HG03280 (cell line): ENCODE data around the gene CXCL8.
"Not testable (repeated sequence)": the region's sequence is repeated elsewhere in the genome, so short reads cannot be mapped to it uniquely, and the experiment has no call there.

Experiments
- ATAC-seq: cut with Tn5 transposase; IDR thresholded peaks from one replicate; pipeline ENCODE4 v1.9.1; 2021; ENCODE audit warnings: mild to moderate bottlenecking, moderate library complexity; ENCODE audit not compliant: unreplicated experiment

The CXCL8 gene

GRCh38 chr4:73740353-73740778 lies at the start of gene CXCL8:
TSS of gene CXCL8 (plus strand) at chr4:73740569. CDS start at chr4:73740659, 90 bp downstream.
- no peak for ATAC-seq

- not testable (repeated sequence) for ATAC-seq
These were observed 49.2 kb upstream of the CXCL8 start for GRCh38 chr4:73691201-73691600.

DNA sequence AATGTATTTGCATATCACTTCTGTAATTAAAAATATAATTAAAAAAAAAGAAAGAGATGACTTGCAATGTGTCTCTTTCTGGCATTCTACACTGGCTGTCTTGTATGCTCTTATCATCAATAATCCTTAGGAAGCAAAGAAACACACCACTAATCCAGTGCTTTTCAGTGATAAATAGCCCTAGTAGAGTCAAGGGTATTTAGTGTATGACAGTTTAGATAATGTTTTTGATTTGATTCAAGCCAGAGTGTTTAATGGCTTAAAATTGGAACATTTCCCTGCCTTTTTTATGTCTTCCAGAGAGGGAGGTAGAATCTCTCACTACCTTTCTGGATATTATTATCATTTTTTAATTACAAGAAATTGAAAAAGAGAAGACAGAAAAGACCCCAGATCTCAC lies 48.6 kb upstream of the CXCL8 start:
- no peak for ATAC-seq

DNA sequence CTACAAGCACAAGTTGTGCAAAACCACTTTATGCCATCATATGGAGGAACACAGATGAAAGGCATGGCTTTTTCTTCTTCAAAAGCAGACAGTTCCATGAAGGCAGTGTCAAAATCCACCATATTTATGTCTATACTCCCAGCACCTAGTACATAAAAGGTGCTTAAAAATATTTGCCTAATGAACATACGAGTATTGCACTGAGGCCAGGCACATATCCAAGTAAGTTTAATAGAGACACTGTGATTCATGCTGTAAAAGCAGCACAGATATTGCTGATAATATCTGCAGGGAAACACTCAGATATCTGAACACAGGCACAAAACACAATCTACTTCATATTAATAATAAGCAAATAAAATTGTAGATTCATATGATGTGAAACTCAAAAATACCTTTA lies 48.1 kb upstream of the CXCL8 start:
- no peak for ATAC-seq

GRCh38 chr4:73692701-73693100 lies 47.7 kb upstream of the CXCL8 start:
- no peak for ATAC-seq

DNA sequence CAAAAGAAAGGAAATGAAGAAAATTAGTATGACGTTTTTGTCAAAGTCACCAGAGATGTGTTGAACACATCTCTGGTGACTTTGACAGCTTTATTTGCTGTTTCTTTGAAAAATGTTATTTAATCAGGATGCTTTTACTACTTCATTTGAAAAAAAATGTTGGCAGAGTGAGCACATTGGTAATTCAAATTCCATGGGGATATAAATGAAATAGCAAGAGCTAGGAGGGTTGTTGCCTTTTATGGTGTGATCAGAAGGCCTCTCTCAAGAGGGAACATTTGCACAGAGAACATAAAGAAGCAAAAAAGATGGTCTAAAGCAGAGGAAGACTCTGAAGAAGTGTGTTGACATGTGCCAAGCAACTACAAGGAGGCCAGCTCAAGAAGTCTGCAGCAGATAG lies 46.6 kb upstream of the CXCL8 start:
- no peak for ATAC-seq

DNA sequence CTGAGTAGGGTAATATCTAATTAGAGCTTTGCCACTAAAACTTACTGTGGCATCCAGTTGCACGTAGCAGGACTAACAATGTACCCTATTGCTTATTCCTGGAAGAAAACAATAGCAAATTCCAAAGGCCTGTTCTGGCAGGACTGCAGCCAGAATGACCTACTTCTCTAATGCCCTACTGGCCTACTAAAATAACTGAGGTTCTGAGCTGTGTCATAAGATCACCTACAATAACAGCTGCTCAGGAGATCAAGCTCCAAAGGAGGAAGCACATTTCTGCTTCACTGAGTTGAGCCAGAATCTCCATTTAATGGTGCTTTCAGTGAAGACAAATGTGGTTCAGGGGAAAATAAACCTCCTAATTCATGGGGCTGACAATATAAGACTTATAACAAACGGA lies 42.2 kb upstream of the CXCL8 start:
- no peak for ATAC-seq

GRCh38 chr4:73701116-73701515 lies 39.3 kb upstream of the CXCL8 start:
- no peak for ATAC-seq

- ATAC-seq: no peak
These were observed 37.5 kb upstream of the CXCL8 start for GRCh38 chr4:73702796-73703287.

- ATAC-seq: no peak
These were observed 37.0 kb upstream of the CXCL8 start for GRCh38 chr4:73703320-73703719.

DNA sequence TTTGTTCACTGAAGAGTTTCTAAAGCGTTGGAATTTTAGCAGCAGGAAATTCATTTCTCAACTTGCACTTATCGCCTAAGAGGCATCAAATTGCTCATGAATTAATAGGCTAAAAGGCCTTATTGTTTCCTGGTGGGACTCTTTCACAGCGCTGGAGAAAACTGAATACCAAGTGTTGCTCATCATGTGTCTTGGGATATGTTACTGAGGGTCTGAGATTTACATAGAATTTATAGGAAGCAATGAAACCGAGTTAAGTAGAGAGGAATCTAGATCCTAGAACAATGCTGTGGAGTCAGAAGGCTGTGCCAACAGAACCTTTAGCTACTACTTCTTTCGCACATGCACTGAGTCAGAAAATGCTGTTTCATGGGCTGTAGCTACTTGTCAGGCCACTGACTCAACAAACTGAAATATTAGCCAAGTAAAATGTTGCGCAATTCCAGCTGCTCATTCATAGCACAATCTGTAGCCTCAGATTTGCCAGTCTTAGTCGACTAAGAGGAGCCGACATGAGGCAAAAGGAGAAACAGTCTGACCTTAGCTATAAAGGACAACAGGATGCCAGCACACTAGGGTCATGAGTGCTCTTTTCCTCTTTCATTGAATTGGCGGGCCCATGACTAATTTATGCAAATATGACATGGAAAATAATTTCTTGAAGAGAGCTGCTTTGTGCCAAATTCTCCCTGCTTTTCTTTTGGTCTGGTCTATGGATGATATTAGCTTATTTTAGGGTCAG lies 35.9 kb upstream of the CXCL8 start:
- ATAC-seq: no peak

- no peak for ATAC-seq
These were observed 35.3 kb upstream of the CXCL8 start for GRCh38 chr4:73705056-73705432.

- ATAC-seq: no peak
These were observed 34.6 kb upstream of the CXCL8 start for GRCh38 chr4:73705721-73706120.

DNA sequence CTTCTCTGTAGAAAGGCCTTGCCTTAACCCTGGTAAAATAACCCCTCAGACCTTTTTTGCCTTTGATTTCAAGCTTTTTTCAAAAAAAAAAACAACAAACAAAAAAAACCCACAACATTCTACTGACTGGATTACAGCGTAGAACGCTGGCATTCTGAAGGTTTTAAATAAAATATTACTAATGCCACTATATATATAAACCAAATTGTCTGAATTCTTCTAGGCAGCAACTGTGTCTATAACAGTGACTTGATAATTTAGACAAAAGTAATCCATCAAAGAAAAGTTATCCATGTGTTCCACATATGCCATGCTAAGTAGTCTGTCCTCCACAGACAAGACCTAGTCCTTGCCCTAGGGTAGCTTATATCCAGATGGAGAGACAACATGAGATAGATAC lies 33.6 kb upstream of the CXCL8 start:
- no peak for ATAC-seq

DNA sequence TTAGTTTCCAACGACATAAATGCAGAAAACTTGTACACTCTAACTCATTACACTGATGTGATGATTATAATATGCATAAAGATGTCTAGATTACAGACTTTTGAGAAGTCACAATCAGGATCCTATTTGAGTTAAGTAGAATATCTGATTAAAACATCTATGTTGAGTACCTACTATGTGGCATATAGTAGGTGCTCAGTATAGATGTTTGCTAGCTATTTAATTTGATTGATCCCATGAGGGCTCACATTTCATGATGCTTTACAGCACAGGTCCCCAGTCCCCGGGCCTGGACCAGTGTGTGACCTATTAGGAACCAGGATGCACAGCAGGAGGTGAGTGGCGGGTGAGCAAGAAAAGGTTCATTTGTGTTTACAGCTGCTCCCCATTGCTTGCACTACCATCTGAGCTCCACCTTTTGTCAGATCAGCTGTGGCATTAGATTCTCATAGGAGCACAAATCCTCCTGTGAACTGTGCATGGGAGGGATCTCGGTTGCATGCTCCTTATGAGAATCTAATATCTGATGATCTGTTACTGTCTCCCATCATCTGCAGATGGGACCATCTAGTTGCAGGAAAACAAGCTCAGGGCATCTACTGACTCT lies 33.0 kb upstream of the CXCL8 start:
- ATAC-seq: no peak

DNA sequence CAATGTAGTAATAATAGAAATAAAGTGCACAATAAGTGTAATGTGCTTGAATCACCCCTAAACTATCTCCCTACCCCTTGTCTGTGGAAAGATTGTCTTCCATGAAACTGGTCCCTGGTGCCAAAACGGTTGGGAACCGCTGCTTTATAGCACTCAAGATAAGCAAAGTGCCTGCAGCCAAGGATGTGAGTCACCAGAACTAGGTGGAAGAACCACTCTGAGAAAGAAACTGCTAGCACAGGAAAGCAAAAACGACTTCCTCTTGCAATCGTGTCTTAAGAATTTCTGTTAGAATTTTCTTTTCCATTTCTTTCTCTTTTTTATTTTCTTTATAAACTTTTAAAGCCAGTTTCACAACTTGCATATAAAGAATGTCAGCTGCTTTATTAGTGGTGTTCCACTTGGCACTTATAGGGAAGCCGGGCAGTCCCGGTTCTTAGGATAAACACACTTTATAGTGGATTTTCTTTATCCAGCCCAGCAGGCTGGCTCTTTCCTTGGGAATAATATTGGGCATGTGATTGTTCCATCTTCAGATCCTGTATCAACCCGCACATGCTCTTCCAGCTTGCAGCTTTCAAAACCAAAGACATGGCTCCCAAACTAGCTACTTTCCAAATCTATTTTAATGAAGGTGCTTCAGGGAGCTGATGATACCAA lies 32.3 kb upstream of the CXCL8 start:
- no peak for ATAC-seq

DNA sequence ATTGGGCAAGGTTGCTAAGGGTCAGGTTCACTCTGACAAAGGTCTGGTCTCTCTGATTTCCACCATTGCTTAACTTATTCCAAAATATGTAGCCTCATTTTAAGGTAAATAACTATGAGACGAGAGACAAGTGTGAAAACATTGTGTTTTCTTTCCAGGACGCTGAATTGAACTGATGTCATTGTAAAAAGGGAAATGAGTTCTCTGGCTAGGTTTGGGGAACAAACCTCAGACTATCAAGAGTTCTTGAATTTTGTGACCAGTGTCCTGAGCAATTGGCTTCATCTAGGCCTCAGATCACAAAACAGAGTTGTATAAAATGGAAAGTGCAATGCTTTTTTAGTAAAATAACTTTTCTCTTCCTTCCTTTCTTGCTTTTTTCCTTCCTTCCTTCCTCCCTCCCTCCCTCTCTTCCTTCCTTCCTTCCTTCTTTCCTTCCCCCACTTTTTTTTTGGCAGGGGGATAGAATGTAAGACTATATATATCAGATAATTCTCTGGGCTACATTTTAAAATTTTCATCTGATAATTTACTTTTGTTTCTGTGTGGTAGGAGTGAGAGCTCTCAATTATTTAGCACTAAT lies 30.8 kb upstream of the CXCL8 start:
- no peak for ATAC-seq

DNA sequence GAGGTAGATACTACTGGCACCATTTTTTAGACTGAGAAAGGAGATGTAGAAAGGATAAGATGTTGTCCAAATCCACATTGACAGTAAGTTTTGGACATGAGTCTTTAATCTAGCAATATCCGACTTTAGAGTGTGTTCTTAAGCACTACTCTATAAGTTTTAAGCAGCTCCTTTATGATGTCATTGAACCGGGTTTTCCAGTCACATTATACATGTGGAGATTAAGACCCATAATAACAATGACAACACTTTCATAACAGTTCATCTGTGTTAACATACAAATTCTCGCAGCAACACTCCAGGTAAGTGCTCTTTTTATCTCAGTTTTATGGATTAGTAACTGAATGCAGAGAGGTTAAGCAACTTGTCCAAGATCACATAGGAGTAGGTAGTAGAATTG lies 30.3 kb upstream of the CXCL8 start:
- no peak for ATAC-seq

DNA sequence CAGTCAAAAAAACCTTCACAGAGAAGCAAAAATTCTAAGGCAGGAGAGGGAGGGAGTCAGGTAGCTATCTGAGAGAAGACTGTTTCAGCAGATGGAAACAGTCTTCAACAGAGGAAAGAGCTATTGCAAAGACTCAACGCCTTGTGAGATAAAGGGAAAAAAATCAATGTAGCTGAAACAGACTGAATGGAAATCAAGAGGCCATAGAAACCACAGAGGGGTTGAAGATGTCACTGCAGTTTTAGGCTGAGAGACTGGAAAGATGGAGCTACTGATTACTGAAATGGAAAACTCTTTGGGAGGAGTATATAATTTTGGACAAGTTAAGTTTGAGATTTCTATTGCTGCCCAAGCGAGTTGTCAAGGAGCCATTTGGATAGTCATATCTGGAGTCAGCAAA lies 28.4 kb upstream of the CXCL8 start:
- ATAC-seq: no peak

- ATAC-seq: no peak
These were observed 26.7 kb upstream of the CXCL8 start for GRCh38 chr4:73713650-73714049.

DNA sequence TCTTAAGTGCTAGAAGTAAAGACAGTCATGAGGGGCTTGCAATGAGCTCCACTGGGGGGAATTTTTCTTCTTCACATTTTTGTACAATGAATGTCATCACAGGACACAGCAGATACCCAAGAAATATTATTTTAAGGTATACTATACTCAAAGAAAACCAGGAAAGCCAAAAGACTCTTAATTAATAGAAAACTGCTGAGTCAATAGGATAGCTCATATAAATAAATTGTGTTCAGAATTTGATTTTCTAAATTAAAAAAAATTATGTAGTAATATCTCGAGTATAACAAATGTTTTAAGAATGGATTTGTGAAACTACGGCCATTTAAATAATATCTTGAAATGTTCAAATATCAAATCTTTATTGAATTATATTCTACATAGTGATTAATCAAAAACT lies 25.7 kb upstream of the CXCL8 start:
- no peak for ATAC-seq

DNA sequence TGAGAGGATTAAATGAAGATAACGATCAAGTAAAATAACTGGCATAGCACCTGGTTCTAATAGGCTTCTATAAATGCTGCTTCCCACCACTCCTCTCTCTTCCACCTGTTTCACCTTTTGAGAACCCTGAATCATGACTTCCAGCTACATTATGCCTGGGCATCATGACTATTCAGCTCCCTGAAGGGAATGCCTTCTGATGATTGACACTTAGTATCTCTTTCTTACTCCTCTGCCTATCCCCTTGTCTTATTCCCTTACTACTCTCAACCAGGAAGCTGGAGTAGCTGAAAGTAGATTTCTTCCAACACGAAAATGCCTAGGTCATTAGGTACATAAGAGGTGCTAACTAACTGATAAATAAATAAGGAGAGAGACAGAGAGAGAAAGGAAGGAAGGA lies 24.7 kb upstream of the CXCL8 start:
- ATAC-seq: no peak
